Retinal pigment epithelial cell (primary cell): ENCODE measurements around the gene PTPRN2.

Source experiments
- DNase-seq: peaks from one replicate; pipeline ENCODE4 v3.0.0-alpha.2; 2010; ENCODE audit warnings: low read depth
- H3K4me3 ChIP-seq: 2 replicates; pipeline ENCODE4 v1.5.1; 2011; ENCODE audit warnings: mild to moderate bottlenecking, low read length, control low read depth, moderate library complexity
- TF ChIP-seq, protein P1 (sequence below): conservative IDR thresholded peaks from 2 replicates; pipeline ENCODE4 v1.5.1; 2011; ENCODE audit warnings: low read depth, low read length, control low read depth, inconsistent platforms

Gene PTPRN2

DNA sequence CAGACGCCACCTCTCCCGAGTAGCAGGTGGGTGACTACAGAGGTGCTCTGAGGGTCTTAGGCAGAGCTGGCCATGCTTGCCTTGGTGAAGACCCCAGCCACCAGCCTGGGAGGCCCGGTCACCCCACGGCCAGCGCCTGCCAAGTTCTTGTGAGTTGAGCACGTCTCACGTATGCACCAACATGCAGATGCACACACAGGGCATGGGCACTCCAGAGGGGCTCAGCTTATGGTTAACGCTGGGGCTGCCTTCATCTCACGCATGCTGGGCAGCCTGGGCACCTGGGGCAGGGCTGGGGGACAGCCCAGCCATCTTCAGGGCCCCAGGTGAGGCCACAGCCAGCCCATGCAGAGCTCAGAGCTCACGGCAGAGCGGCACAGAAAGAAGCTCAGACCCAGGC lies 41.0 kb downstream of the PTPRN2 start:
- no peak for DNase-seq
- TF ChIP-seq, protein P1, sequence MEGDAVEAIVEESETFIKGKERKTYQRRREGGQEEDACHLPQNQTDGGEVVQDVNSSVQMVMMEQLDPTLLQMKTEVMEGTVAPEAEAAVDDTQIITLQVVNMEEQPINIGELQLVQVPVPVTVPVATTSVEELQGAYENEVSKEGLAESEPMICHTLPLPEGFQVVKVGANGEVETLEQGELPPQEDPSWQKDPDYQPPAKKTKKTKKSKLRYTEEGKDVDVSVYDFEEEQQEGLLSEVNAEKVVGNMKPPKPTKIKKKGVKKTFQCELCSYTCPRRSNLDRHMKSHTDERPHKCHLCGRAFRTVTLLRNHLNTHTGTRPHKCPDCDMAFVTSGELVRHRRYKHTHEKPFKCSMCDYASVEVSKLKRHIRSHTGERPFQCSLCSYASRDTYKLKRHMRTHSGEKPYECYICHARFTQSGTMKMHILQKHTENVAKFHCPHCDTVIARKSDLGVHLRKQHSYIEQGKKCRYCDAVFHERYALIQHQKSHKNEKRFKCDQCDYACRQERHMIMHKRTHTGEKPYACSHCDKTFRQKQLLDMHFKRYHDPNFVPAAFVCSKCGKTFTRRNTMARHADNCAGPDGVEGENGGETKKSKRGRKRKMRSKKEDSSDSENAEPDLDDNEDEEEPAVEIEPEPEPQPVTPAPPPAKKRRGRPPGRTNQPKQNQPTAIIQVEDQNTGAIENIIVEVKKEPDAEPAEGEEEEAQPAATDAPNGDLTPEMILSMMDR: no peak
- no peak overlapping the region for H3K4me3 ChIP-seq

DNA sequence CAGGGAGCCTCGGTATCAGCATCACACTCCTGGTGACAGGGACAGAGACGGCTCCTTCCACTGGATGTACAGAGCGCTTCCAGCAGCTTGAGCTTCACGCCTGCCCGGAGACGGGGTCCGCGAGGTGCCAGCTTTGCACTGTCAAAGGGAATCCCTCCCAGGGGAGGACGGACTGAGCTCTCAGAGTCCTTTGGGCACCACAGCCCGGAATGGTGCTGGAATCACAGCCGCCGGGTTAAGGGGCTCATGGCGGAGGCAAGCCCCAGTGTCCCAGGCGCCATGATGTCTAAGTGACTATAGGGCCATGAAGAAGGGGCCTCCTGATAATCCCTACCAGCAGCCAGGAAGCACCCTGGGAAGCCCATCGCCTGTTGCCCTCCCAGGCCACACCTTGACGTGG lies 41.4 kb downstream of the PTPRN2 start:
- TF ChIP-seq, protein P1: no peak
- DNase-seq: no peak
- H3K4me3 ChIP-seq: no peak overlapping the region

DNA sequence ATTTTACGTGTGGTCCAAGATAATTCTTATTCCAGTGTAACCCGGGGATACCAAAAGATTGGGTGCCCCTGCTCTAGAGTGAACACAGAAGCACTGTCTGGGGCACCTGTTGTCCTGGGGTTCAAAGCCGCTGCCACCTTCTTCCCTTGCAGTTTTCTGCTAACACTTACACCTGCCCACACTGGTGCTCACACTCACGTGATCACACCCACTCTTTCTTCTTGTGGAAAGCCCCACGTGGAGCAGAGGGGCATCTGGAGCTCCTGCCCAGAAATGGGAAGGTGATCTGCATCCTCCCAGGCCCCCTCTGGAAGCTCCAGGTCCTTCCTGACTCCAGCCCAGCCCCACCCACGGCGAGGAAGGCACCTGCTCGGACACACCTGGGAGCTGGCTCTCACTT lies 42.9 kb downstream of the PTPRN2 start:
- TF ChIP-seq, protein P1: no peak
- no peak overlapping the region for H3K4me3 ChIP-seq
- no peak for DNase-seq

DNA sequence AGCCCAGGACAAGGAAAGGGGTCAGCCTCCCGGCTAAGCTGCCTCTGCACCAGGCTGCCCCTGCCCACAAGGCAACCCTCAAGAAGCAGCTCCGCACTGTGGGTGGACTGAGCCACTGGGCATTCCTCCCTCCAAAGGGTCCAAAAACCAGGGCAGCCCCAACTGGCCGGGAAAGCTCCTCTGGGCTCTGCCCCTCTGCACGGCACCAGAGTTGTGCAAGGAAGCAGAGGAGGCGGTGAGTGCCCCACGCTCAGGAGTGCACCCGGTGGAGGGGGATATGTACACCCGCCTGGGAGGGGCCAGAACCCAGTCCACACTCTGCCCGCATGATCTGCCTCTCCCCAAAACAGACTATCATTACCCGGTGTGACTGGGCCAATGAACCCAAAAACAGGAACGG lies 43.8 kb downstream of the PTPRN2 start:
- TF ChIP-seq, protein P1: no peak
- H3K4me3 ChIP-seq: no peak overlapping the region
- no peak for DNase-seq

DNA sequence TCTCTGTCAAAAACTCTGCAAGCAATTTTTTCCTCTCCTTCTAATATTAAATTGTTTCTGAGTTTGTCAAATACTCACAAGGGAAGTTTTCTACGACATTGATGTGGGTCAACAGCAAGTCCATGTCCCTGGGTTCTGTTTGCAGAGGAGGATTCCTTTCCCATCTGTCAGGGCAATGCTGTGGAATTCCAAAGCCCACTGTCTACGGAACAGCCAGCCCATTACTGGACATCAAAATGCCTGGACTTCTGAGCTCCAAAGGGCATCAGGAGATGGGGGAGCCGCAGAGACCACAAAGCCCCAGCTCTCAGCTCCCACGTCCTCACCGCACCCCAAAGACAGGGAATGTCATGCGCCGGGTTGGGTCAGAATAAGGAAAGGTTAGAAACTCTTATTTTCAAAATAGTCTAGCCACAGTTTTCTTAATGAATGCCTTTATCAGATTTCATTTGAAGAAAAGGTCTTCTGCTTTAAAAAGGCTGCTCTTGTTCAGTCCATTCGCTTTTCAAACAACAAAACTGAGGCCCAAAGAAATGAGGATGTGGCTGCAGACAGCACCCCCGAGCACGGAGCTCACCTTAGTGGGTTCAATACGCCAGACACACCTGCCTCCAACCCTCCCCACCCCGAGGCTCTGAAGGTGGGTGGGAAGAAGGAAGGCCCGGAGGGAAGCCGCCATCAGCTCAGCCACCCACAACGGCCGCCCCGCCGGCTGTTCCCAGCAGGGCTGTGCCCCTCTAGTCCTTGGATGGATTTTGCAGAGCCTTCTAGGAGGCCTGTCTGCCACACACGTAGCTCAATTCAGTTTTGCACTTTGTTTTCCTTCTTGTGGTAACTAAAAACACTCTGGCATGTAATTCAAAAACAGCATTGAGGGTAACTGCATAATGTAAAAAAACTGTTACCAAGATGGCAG lies 44.7 kb downstream of the PTPRN2 start:
- no peak overlapping the region for H3K4me3 ChIP-seq
- no peak for DNase-seq
- TF ChIP-seq, protein P1: no peak

DNA sequence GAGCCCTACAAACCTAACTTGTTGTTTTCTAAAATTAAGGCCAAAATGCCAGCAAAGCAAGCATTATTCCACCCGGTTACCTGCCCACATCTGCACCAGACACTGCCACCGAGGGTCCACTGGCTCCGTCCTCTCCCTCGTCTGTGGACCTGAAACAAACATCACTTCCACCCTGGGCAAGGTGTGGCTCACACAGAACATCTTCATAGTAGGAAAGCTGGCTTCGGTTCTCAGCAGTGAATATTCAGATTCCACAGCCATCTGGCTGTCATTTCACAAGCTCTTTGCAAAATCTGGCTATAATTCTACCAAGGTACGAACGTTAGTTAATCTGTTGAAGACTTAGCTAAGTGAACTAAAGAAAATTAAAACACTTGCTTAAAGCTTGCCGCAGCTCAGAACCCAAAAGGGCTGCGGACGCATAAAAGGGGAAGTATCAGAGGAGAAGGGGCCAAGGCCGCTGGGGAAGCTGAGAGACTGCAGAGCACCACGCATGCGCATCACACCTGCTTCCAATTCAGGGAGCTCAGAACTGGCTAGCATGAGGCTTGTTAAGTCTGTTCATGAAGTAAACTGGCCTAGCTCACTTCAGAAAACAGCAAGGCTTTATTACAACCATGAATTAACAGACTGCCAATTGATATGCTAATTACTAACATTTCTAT lies 46.1 kb downstream of the PTPRN2 start:
- no peak for DNase-seq
- H3K4me3 ChIP-seq: no peak overlapping the region
- TF ChIP-seq, protein P1: no peak

DNA sequence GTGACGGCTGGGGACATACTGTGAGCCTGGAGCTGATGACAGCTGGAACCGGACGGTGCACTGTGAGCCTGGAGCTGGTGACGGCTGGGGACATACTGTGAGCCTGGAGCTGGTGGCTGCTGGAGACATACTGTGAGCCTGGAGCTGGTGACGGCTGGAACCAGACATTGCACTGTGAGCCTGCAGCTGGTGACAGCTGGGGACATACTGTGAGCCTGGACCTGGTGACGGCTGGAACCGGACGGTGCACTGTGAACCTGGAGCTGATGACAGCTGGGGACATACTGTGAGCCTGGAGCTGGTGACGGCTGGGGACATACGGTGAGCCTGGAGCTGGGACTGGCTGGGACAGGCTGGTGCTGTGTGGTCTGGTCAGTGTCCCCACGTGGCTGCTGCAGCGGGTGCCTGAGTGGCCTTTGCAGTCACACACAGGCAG lies 47.9 kb downstream of the PTPRN2 start:
- DNase-seq: no peak
- TF ChIP-seq, protein P1: no peak
- no peak overlapping the region for H3K4me3 ChIP-seq
